GM12878 (cell line): ENCODE measurements around the gene CTR9. TPM values are rescaled to one million over a fixed set of nuclear protein-coding genes. Genes with fewer than 3 reads are reported as not detected.

Source experiments
- ATAC-seq: fragments of 200-7000 bp; cut with Tn5 transposase; 3 replicates; pipeline ENCODE4 v1.9.1; 2020; ENCODE audit warnings: mild to moderate bottlenecking, moderate library complexity
- BruUV-seq: library from RNA; stranded (reverse); fragments of 400-500 nt; replicated peaks from 2 replicates; lab custom pipeline; 2021; lab: Mats Ljungman, UMichigan
- CTCF ChIA-PET: fragments of 300-600 bp; sonication (Branson Sonifier 250); formaldehyde crosslinking; extraction: SDS; loops from one replicate; lab custom pipeline; 2021; ENCODE audit warnings: inconsistent platforms; lab: Yijun Ruan, JAX
- POLR2A ChIA-PET: fragments of 350-600 bp; formaldehyde crosslinking; extraction: SDS; loops from one replicate; lab custom pipeline; 2021; ENCODE audit warnings: inconsistent platforms; lab: Charles Lee
- RAD21 ChIA-PET: fragments of 300-600 bp; sonication (Branson Sonifier 250); formaldehyde crosslinking; loops from one replicate; lab custom pipeline; 2023; ENCODE audit warnings: antibody characterized with exemption; ENCODE audit not compliant: unreplicated experiment; lab: Charles Lee
- SMC1A ChIA-PET: fragments of 300-600 bp; sonication (Branson Sonifier 250); formaldehyde crosslinking; loops from one replicate; lab custom pipeline; 2023; ENCODE audit not compliant: unreplicated experiment, uncharacterized antibody; lab: Charles Lee
- DNase-seq: peaks from one replicate; pipeline ENCODE4 v3.0.0-alpha.2; 2011; ENCODE audit warnings: low read depth, low spot score
- FAIRE-seq: peaks from 3 replicates; lab custom pipeline; 2011; peaks lifted over from hg19 to GRCh38; lab: Jason Lieb, UNC
- H2AFZ ChIP-seq: 2 replicates; pipeline ENCODE4 v1.6.0; 2011; ENCODE audit warnings: low read depth, low read length, control low read depth; ENCODE audit not compliant: control insufficient read depth
- H3K27ac ChIP-seq: 2 replicates; pipeline ENCODE4 v1.5.1; 2011; ENCODE audit warnings: control low read depth; ENCODE audit not compliant: control insufficient read depth, insufficient read depth
- H3K27me3 ChIP-seq, 2 experiments: replicated peaks in 1 of 2; 2 replicates each; pipeline versions ENCODE4 v1.6.0 to v1.6.1; 2011; ENCODE audit warnings: low read length in 1 of 2; ENCODE audit not compliant: control insufficient read depth in 2 of 2, insufficient read depth in 2 of 2
- H3K36me3 ChIP-seq, 2 experiments: 2 replicates each; pipeline ENCODE4 v1.5.1; 2011; ENCODE audit warnings: low read length in 1 of 2; ENCODE audit not compliant: control insufficient read depth in 2 of 2, insufficient read depth in 2 of 2
- H3K4me1 ChIP-seq: 2 replicates; pipeline ENCODE4 v1.6.1; 2011; ENCODE audit warnings: mild to moderate bottlenecking, low read length, moderate library complexity, mixed read lengths; ENCODE audit not compliant: control insufficient read depth, insufficient read depth
- H3K4me2 ChIP-seq: 2 replicates; pipeline ENCODE4 v1.6.0; 2011; ENCODE audit warnings: control low read depth; ENCODE audit not compliant: control insufficient read depth, insufficient read depth
- H3K4me3 ChIP-seq: fragments of 200-600 bp; sonication (generic); 2 replicates; pipeline ENCODE4 v1.5.1; 2016
- H3K79me2 ChIP-seq: 2 replicates; pipeline ENCODE4 v1.6.0; 2011; ENCODE audit warnings: low read length; ENCODE audit not compliant: control insufficient read depth, insufficient read depth
- H3K9ac ChIP-seq: 2 replicates; pipeline ENCODE4 v1.8.0; 2011; ENCODE audit warnings: low read length, control low read depth, mixed read lengths; ENCODE audit not compliant: control insufficient read depth, insufficient read depth
- H3K9me3 ChIP-seq: replicated peaks from 3 replicates; pipeline ENCODE4 v1.5.1; 2011; ENCODE audit warnings: mild to moderate bottlenecking, low read length; ENCODE audit not compliant: control insufficient read depth, insufficient read depth
- H4K20me1 ChIP-seq: 2 replicates; pipeline ENCODE4 v1.6.0; 2011; ENCODE audit not compliant: control insufficient read depth, insufficient read depth
- NFXL1 ChIP-seq: fragments of 450-650 bp; IDR thresholded peaks from 2 replicates; pipeline ENCODE4 v1.6.1; 2017; ENCODE audit warnings: antibody characterized with exemption, mild to moderate bottlenecking, borderline replicate concordance
- POLR2AphosphoS5 ChIP-seq: IDR thresholded peaks from 2 replicates; pipeline ENCODE4 v1.6.1; 2011; ENCODE audit warnings: mild to moderate bottlenecking, low read length, inconsistent platforms
- SREBF1 ChIP-seq: IDR thresholded peaks from 2 replicates; pipeline ENCODE4 v1.6.1; 2012; ENCODE audit warnings: mild to moderate bottlenecking, low read length
- STAT3 ChIP-seq: IDR thresholded peaks from 2 replicates; pipeline ENCODE4 v1.6.1; 2011; ENCODE audit warnings: low read depth, low read length, improper control_type of control experiment
- TARDBP ChIP-seq: IDR thresholded peaks from 2 replicates; pipeline ENCODE4 v1.6.1; 2016; ENCODE audit warnings: borderline replicate concordance
- ZSCAN29 ChIP-seq: fragments of 450-650 bp; IDR thresholded peaks from 2 replicates; pipeline ENCODE4 v1.6.1; 2017; ENCODE audit warnings: mild to moderate bottlenecking, moderate library complexity
- WGBS: methylation state at CpG from one replicate; pipeline ENCODE4 v1.1.6; 2016; ENCODE audit warnings: low lambda C conversion rate; ENCODE audit not compliant: insufficient replicate concordance, insufficient coverage; ENCODE audit errors: missing lambda C conversion rate; 5-methylcytosine and 5-hydroxymethylcytosine counted together
- in situ Hi-C: fragments of 300-500 bp; cut with MboI; formaldehyde crosslinking; loops from 9 replicates; pipeline ENCODE4 v1.14.3; 2018; ENCODE audit warnings: mixed read lengths
- intact Hi-C: fragments of 100-400 bp; cut with micrococcal nuclease; formaldehyde crosslinking; loops from one replicate; pipeline ENCODE4 v1.14.2; 2022; ENCODE audit not compliant: unreplicated experiment
- polyA plus RNA-seq, 11 experiments: library from polyadenylated mRNA; depleted of rRNA in 4 of 11; unstranded in 6 of 11; stranded (reverse) in 5 of 11; fragments of >200 nt; fragmentation: Nextera tagmentation in 4 of 11; fragmentation: Illumina TruSeq in 1 of 11; extraction: Ambion mirVana in 4 of 11; extraction: Trizol in 1 of 11; gene quantifications; 1 replicate in 1 of 11; 2 replicates in 10 of 11; pipeline versions ENCODE4 v1.2.1 to v1.2.3, GENCODE V29; 2011 to 2016; ENCODE audit warnings: inconsistent platforms in 2 of 11, missing spikeins in 2 of 11, low read depth in 1 of 11
- total RNA-seq, 4 experiments: library from RNA; depleted of rRNA in 3 of 4; stranded (reverse); fragments of >200 nt in 3 of 4; fragmentation: Illumina TruSeq in 1 of 4; extraction: Trizol in 1 of 4; gene quantifications; 2 replicates each; pipeline versions ENCODE4 v1.2.1 to v1.2.3, GENCODE V29; 2013 to 2021
- TF ChIP-seq, protein P1 (sequence below): fragments of 450-650 bp; IDR thresholded peaks from 2 replicates; pipeline ENCODE4 v1.6.1; 2018; ENCODE audit warnings: mild to moderate bottlenecking, low read depth, moderate library complexity; ENCODE audit not compliant: partially characterized antibody

CTR9 gene
- total and polyA plus RNA-seq, 10 of the 15 experiments (the other 5 are each of a cell fraction or from before 2014, with no cell fraction given) = 13.9 to 54.9 (median 28.9) TPM

DNA sequence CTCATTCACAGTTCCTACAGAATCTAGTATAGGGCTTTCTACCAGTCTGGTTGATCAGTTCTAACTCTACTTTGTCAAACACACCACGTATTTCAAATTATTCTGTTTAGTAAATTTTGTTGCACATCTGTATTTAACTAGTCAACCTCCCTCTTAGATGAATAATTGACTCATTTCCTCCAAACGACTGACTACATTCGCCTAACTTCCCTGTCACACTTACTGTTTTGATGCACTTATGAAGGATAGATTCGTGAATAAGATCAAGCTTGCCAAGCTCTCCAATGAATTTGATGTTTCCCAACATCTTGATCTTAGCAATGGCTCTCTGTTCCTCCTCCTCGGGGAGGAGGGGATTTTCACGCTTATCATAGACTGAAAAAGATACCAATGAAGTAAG, 52.6 kb downstream of the CTR9 start (continued):
- TF ChIP-seq, protein P1, sequence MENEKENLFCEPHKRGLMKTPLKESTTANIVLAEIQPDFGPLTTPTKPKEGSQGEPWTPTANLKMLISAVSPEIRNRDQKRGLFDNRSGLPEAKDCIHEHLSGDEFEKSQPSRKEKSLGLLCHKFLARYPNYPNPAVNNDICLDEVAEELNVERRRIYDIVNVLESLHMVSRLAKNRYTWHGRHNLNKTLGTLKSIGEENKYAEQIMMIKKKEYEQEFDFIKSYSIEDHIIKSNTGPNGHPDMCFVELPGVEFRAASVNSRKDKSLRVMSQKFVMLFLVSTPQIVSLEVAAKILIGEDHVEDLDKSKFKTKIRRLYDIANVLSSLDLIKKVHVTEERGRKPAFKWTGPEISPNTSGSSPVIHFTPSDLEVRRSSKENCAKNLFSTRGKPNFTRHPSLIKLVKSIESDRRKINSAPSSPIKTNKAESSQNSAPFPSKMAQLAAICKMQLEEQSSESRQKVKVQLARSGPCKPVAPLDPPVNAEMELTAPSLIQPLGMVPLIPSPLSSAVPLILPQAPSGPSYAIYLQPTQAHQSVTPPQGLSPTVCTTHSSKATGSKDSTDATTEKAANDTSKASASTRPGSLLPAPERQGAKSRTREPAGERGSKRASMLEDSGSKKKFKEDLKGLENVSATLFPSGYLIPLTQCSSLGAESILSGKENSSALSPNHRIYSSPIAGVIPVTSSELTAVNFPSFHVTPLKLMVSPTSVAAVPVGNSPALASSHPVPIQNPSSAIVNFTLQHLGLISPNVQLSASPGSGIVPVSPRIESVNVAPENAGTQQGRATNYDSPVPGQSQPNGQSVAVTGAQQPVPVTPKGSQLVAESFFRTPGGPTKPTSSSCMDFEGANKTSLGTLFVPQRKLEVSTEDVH = no peak
- TF ChIP-seq, all 136 proteins: peak for 0

DNA sequence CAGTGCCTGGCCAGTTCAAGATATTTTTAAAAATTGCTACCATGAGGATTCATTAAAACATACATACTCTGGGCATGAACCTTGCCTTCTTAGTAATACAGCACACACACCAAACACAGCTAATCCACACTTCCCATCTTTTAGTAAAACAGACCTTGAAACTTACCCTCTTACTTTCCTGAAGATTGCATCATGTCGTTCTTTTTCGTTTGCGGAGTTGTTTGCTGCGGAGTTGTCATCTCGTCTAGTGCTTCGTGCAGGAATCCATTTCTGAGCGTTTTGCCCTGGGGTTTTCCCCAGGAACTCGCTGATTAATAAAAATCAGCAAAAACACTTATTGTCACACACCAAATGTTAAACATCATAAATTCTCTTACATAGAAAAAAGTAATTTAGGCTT, 54.7 kb downstream of the CTR9 start:
- in situ Hi-C loops (no loop called here), intact Hi-C loops (loop anchor here (5.0 kb wide), 2 partner anchors 53 to 1037 kb away; partner anchors contain the start of genes CTR9 and USP47)
- Histone ChIP-seq H4K20me1 (no peaks in the 10 kb centered on the region), H3K27me3 (no peaks in the 10 kb centered on the region), H3K27ac (no peak overlapping the region), H3K79me2 (peaks cover 48% of the 10 kb centered on the region), H3K9ac (no peak overlapping the region), H3K9me3 (no peaks in the 10 kb centered on the region), H2AFZ (no peak overlapping the region), H3K4me3 (peak overlapping the region; percentile 70), H3K4me2 (peak overlapping the region; percentile 75), H3K36me3 (peaks cover 11 to 42% of the 10 kb centered on the region in 2 experiments), H3K4me1 (peaks cover 10% of the 10 kb centered on the region; the same call in 1 of the 2 replicates)
- ATAC-seq (no peak), DNase-seq (no peak), FAIRE-seq (no peak)
- ChIA-PET RAD21 (interaction anchor here (2.2 kb wide), 1 partner anchor 13 kb away, joined by 10 read pairs; no protein-coding TSS in a partner anchor), CTCF (interaction anchor here (0.8 to 7.0 kb wide), 4 partner anchors 7 to 128 kb away, joined by 3 to 61 read pairs (median 10); no protein-coding TSS in a partner anchor), POLR2A (interaction anchor here (0.8 to 1.8 kb wide), 3 partner anchors 10 to 12 kb away, joined by 3 to 5 read pairs (median 3); no protein-coding TSS in a partner anchor), SMC1A (interaction anchor here (1.3 to 2.1 kb wide), 3 partner anchors 9 to 48 kb away, joined by 3 to 14 read pairs (median 4); no protein-coding TSS in a partner anchor)
- no TSS peak for BruUV-seq
- TF ChIP-seq ZSCAN29 (no peak), NFXL1 (no peak), TARDBP (no peak), STAT3 (no peak), POLR2AphosphoS5 (peak; percentile 29; the same call in 1 of the 2 replicates), SREBF1 (no peak)
- 79% methylated on average over 8 of the region's 8 CpGs for WGBS
